GM21576 (cell line): ENCODE measurements around the gene ZC3H4.

ENCODE experiments used
- ATAC-seq: cut with Tn5 transposase; IDR thresholded peaks from one replicate; pipeline ENCODE4 v1.9.1; 2021; ENCODE audit warnings: mild to moderate bottlenecking, moderate library complexity; ENCODE audit not compliant: unreplicated experiment

ZC3H4 gene

GRCh38 chr19:47023448-47023794 lies 90.2 kb downstream of the ZC3H4 start:
- ATAC-seq, result no peak

- ATAC-seq, result no peak
Observed at GRCh38 chr19:47022541-47023447, 90.8 kb downstream of the ZC3H4 start.

- no peak for ATAC-seq
Observed at GRCh38 chr19:47022140-47022536, 91.4 kb downstream of the ZC3H4 start.

- no peak for ATAC-seq
Observed at GRCh38 chr19:47021536-47022139, 91.9 kb downstream of the ZC3H4 start.

GRCh38 chr19:47020992-47021496 lies 92.5 kb downstream of the ZC3H4 start:
- no peak for ATAC-seq

GRCh38 chr19:47020132-47020805 lies 93.3 kb downstream of the ZC3H4 start:
- ATAC-seq, result no peak

- no peak for ATAC-seq
Observed at GRCh38 chr19:47019431-47020041, 94.0 kb downstream of the ZC3H4 start, which contains the start of gene NPAS1. TSS of gene NPAS1 (plus strand) at chr19:47019837. CDS start at chr19:47021048, 1,211 bp downstream.

- ATAC-seq, result no peak
Observed at GRCh38 chr19:47018923-47019322, 94.7 kb downstream of the ZC3H4 start.
